GM19025 (cell line): ENCODE results near the gene ARHGEF4.

Experiments
- ATAC-seq: cut with Tn5 transposase; IDR thresholded peaks from one replicate; pipeline ENCODE4 v1.9.1; 2021; ENCODE audit warnings: mild to moderate bottlenecking, low read depth, moderate library complexity; ENCODE audit not compliant: unreplicated experiment

The ARHGEF4 gene

GRCh38 chr2:131044757-131045150, 208.0 kb downstream of the ARHGEF4 start:
- ATAC-seq: no peak

- ATAC-seq: no peak
Observed at GRCh38 chr2:131045286-131046027, 208.7 kb downstream of the ARHGEF4 start.

- no peak for ATAC-seq
Observed at GRCh38 chr2:131046028-131046917, 209.6 kb downstream of the ARHGEF4 start.

- no peak for ATAC-seq
Observed at GRCh38 chr2:131046918-131047652, 210.4 kb downstream of the ARHGEF4 start.

GRCh38 chr2:131047920-131048560, 211.3 kb downstream of the ARHGEF4 start:
- no peak for ATAC-seq

GRCh38 chr2:131048641-131049040, 211.9 kb downstream of the ARHGEF4 start:
- no peak for ATAC-seq

- ATAC-seq: no peak
Observed at GRCh38 chr2:131049150-131049718, 212.5 kb downstream of the ARHGEF4 start.

- no peak for ATAC-seq
Observed at GRCh38 chr2:131050896-131051295, 214.2 kb downstream of the ARHGEF4 start.

GRCh38 chr2:131052741-131053263, 216.1 kb downstream of the ARHGEF4 start:
- ATAC-seq: no peak

- ATAC-seq: no peak
Observed at GRCh38 chr2:131054488-131054887, 217.8 kb downstream of the ARHGEF4 start.

GRCh38 chr2:131055169-131056065, 218.7 kb downstream of the ARHGEF4 start:
- ATAC-seq: no peak

- no peak for ATAC-seq
Observed at GRCh38 chr2:131056204-131056931, 219.7 kb downstream of the ARHGEF4 start.

- ATAC-seq: no peak
Observed at GRCh38 chr2:131056932-131057287, 220.2 kb downstream of the ARHGEF4 start.

- ATAC-seq: no peak
Observed at GRCh38 chr2:131058214-131058843, 221.6 kb downstream of the ARHGEF4 start.

- no peak for ATAC-seq
Observed at GRCh38 chr2:131058920-131059319, 222.2 kb downstream of the ARHGEF4 start.

GRCh38 chr2:131063501-131064283, 227.0 kb downstream of the ARHGEF4 start:
- no peak for ATAC-seq
